Cardiac septum (tissue), 1 donor: Measurements from ENCODE around the gene PIP4K2A. TPM values are rescaled to one million over a fixed set of nuclear protein-coding genes. Genes with fewer than 3 reads are reported as not detected.

Experiments used
- DNase-seq: peaks from one replicate; pipeline ENCODE4 v3.0.0-alpha.2; 2020; ENCODE audit warnings: low spot score
- intact Hi-C: fragments of 100-400 bp; cut with DNase I; formaldehyde crosslinking; loops from one replicate; pipeline ENCODE4 v1.14.0; 2022
- total RNA-seq: library from RNA; stranded (reverse); fragmentation: NEBNext Ultra II Directional; extraction: Animal tissue kit (Norgen Biotek cat#: 25700); gene quantifications from one replicate; pipeline ENCODE4 v1.2.1, GENCODE V29; 2021
- donor health status: DM: no; HTN: no; CAD: no.

Gene PIP4K2A
- total RNA-seq, 1 donor from 2014 or later, result 20.0 TPM

GRCh38 chr10:22629852-22630233 is 84.5 kb downstream of the PIP4K2A start:
- DNase-seq, result no peak
- intact Hi-C loops, result no loop called here

GRCh38 chr10:22629126-22629525 is 85.3 kb downstream of the PIP4K2A start:
- no peak for DNase-seq
- intact Hi-C loops, result no loop called here

- DNase-seq, result no peak
- intact Hi-C loops, result no loop called here
Observed at GRCh38 chr10:22628309-22628708, 86.1 kb downstream of the PIP4K2A start.

- intact Hi-C loops, result no loop called here
- no peak for DNase-seq
Observed at GRCh38 chr10:22626784-22627183, 87.6 kb downstream of the PIP4K2A start.

- intact Hi-C loops, result no loop called here
Observed at GRCh38 chr10:22625516-22626290, 88.7 kb downstream of the PIP4K2A start.

GRCh38 chr10:22624287-22624738 is 90.1 kb downstream of the PIP4K2A start:
- intact Hi-C loops, result loop anchor here (5.0 kb wide), 1 partner anchor 33 kb away; no protein-coding TSS in a partner anchor

More at GRCh38 chr10:22625516-22626290, 88.7 kb downstream of the PIP4K2A start:
- no peak for DNase-seq

GRCh38 chr10:22623633-22624253 is 90.6 kb downstream of the PIP4K2A start:
- intact Hi-C loops, result loop anchor here (5.0 kb wide), 1 partner anchor 34 kb away; no protein-coding TSS in a partner anchor
- DNase-seq, result no peak

More at GRCh38 chr10:22624287-22624738, 90.1 kb downstream of the PIP4K2A start:
- DNase-seq, result no peak

- intact Hi-C loops, result loop anchor here (5.0 kb wide), 1 partner anchor 35 kb away; no protein-coding TSS in a partner anchor
- no peak for DNase-seq
Observed at GRCh38 chr10:22622242-22622806, 92.1 kb downstream of the PIP4K2A start.

- DNase-seq, result no peak
- intact Hi-C loops, result loop anchor here (5.0 kb wide), 1 partner anchor 36 kb away; no protein-coding TSS in a partner anchor
Observed at GRCh38 chr10:22621726-22622125, 92.7 kb downstream of the PIP4K2A start.

- intact Hi-C loops, result loop anchor here (5.0 kb wide), 1 partner anchor 36 kb away; no protein-coding TSS in a partner anchor
- no peak for DNase-seq
Observed at GRCh38 chr10:22620929-22621328, 93.4 kb downstream of the PIP4K2A start.

GRCh38 chr10:22620140-22620857 is 94.1 kb downstream of the PIP4K2A start:
- intact Hi-C loops, result loop anchor here (5.0 kb wide), 1 partner anchor 37 kb away; no protein-coding TSS in a partner anchor

GRCh38 chr10:22619101-22619500 is 95.3 kb downstream of the PIP4K2A start:
- intact Hi-C loops, result loop anchor here (5.0 to 10.0 kb wide), 2 partner anchors 96 to 233 kb away; partner anchors contain the start of gene PIP4K2A
- no peak for DNase-seq

More at GRCh38 chr10:22620140-22620857, 94.1 kb downstream of the PIP4K2A start:
- DNase-seq, result no peak

- intact Hi-C loops, result loop anchor here (5.0 to 10.0 kb wide), 2 partner anchors 97 to 234 kb away; partner anchors contain the start of gene PIP4K2A
- no peak for DNase-seq
Observed at GRCh38 chr10:22618078-22618785, 96.1 kb downstream of the PIP4K2A start.

GRCh38 chr10:22617516-22617915 is 96.9 kb downstream of the PIP4K2A start:
- no peak for DNase-seq
- intact Hi-C loops, result loop anchor here (5.0 to 10.0 kb wide), 2 partner anchors 97 to 235 kb away; partner anchors contain the start of gene PIP4K2A

GRCh38 chr10:22617051-22617450 is 97.3 kb downstream of the PIP4K2A start:
- DNase-seq, result no peak
- intact Hi-C loops, result loop anchor here (5.0 to 10.0 kb wide), 2 partner anchors 98 to 235 kb away; partner anchors contain the start of gene PIP4K2A

GRCh38 chr10:22615819-22616499 is 98.4 kb downstream of the PIP4K2A start:
- peak; percentile 88 for DNase-seq
- intact Hi-C loops, result loop anchor here (5.0 to 10.0 kb wide), 2 partner anchors 99 to 236 kb away; partner anchors contain the start of gene PIP4K2A

- intact Hi-C loops, result loop anchor here (5.0 to 10.0 kb wide), 2 partner anchors 100 to 237 kb away; partner anchors contain the start of gene PIP4K2A
Observed at GRCh38 chr10:22615101-22615500, 99.3 kb downstream of the PIP4K2A start.

GRCh38 chr10:22613011-22613410 is 101.4 kb downstream of the PIP4K2A start:
- intact Hi-C loops, result loop anchor here (5.0 to 10.0 kb wide), 2 partner anchors 102 to 374 kb away; partner anchors contain the start of gene PIP4K2A
- no peak for DNase-seq

More at GRCh38 chr10:22615101-22615500, 99.3 kb downstream of the PIP4K2A start:
- no peak for DNase-seq
